Measurements from ENCODE around the gene MYL10. TPM values are rescaled to one million over a fixed set of nuclear protein-coding genes. Genes with fewer than 3 reads are reported as not detected.

MYL10 gene
- total and polyA plus RNA-seq, 8 donors = not detected

GRCh38 chr7:101591504-101591903 is 37.6 kb downstream of the MYL10 start:
- no peaks in the 10 kb centered on the region for H3K36me3 ChIP-seq
- H3K4me1 ChIP-seq = no peaks in the 10 kb centered on the region
- intact Hi-C loops (cut with DNase I; ENCODE audit: low total_unique reads) = no loop called here
- TF ChIP-seq EP300 (IDR thresholded peaks at IDR 0.05) (no peak), CTCF (IDR thresholded peaks at IDR 0.05) (no peak), POLR2A (IDR thresholded peaks at IDR 0.05) (no peak), POLR2AphosphoS5 (IDR thresholded peaks at IDR 0.05) (no peak)
- no peak overlapping the region for H3K27ac ChIP-seq
- no peak overlapping the region for H3K4me3 ChIP-seq
- 84 to 100% (median 96%) methylated on average over 2 of the region's 2 CpGs for WGBS, 5 donors
- H3K9me3 ChIP-seq = no peaks in the 10 kb centered on the region
- no peak for DNase-seq
- H3K27me3 ChIP-seq = no peaks in the 10 kb centered on the region

- intact Hi-C loops (cut with DNase I; ENCODE audit: low total_unique reads) = no loop called here
- TF ChIP-seq POLR2AphosphoS5 (IDR thresholded peaks at IDR 0.05) (no peak), POLR2A (IDR thresholded peaks at IDR 0.05) (no peak), CTCF (IDR thresholded peaks at IDR 0.05) (no peak), EP300 (IDR thresholded peaks at IDR 0.05) (no peak)
- DNase-seq = no peak
- Histone ChIP-seq H3K27me3 (no peaks in the 10 kb centered on the region), H3K36me3 (no peaks in the 10 kb centered on the region), H3K4me1 (peaks cover 0 to 4% (median 0%) of the 10 kb centered on the region in 4 donors), H3K9me3 (no peaks in the 10 kb centered on the region), H3K4me3 (no peak overlapping the region), H3K27ac (no peak overlapping the region)
- 88 to 92% (median 89%) methylated on average over 16 to 18 of the region's 18 CpGs for WGBS, 5 donors
Measured at GRCh38 chr7:101590663-101591435, 38.2 kb downstream of the MYL10 start.

DNA sequence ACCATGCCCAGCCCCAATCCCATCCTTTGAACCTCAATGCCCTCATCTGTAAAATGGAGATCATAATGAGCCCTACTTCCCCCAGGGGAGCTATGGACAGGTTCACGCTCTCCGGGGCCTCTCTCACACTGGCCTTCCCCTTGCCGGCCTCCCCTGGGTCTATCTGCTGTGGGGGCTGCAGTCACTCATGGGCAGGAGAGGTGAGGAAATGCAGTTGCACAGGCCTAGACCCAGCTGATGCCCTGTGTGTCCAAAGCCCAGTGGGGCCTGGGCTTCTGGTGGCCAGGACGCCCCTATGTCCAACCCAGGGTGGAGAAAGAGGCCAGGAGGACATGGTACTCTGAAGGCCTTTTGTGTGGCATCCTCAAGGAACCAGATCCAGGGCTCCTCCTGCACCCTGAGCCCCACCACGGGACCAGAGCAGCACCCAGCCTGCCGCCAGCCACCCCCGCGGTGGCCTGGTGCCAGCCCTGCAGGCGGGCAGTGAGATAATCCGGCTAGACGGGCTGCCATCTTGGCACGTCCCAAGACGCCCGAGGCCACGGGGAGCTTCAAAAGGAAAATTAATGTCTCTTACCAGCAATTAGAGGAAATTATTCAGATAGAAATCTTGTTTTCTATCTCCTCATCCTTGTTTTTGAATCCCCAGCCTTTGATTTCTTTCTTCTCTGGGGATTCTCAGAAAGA is 39.0 kb downstream of the MYL10 start:
- peaks cover 0 to 5% (median 0%) of the 10 kb centered on the region in 4 donors for H3K4me1 ChIP-seq
- H3K27me3 ChIP-seq = no peaks in the 10 kb centered on the region
- TF ChIP-seq CTCF (IDR thresholded peaks at IDR 0.05) (no peak), EP300 (IDR thresholded peaks at IDR 0.05) (no peak), POLR2AphosphoS5 (IDR thresholded peaks at IDR 0.05) (no peak), POLR2A (IDR thresholded peaks at IDR 0.05) (no peak)
- DNase-seq = no peak
- no peak overlapping the region for H3K4me3 ChIP-seq
- no peak overlapping the region for H3K27ac ChIP-seq
- 78 to 81% (median 80%) methylated on average over 15 of the region's 15 CpGs for WGBS, 5 donors
- no peaks in the 10 kb centered on the region for H3K9me3 ChIP-seq
- no peaks in the 10 kb centered on the region for H3K36me3 ChIP-seq
- intact Hi-C loops (cut with DNase I; ENCODE audit: low total_unique reads) = no loop called here

DNA sequence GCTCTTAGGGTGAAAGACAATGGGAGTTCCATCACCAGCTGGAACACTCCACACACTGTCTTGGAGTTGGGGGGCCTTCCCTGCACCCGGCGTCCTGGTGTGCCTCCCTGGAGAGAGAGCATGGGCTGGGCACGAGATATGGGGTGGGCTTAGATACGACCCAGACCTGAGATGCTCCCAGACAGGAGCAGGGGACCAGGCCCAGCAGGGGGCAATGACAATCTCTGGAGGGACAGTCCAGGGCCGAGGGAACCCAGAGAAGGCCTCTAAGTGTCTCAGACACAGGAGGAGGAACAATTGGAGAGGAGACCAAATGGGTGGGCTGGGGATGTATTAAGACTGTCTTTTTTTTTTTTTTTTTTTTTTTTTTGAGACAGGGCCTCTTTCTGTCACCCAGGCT is 40.0 kb downstream of the MYL10 start:
- intact Hi-C loops (cut with DNase I; ENCODE audit: low total_unique reads) = no loop called here
- no peak for DNase-seq
- Histone ChIP-seq H3K9me3 (no peaks in the 10 kb centered on the region), H3K27me3 (no peaks in the 10 kb centered on the region), H3K4me3 (no peak overlapping the region), H3K36me3 (no peaks in the 10 kb centered on the region), H3K27ac (no peak overlapping the region), H3K4me1 (peaks cover 0 to 5% (median 0%) of the 10 kb centered on the region in 4 donors)
- WGBS, 5 donors = 73 to 91% (median 86%) methylated on average over 5 of the region's 5 CpGs
- no peak for TF ChIP-seq CTCF (IDR thresholded peaks at IDR 0.05)
- TF ChIP-seq EP300 (IDR thresholded peaks at IDR 0.05) = no peak
- TF ChIP-seq POLR2A (IDR thresholded peaks at IDR 0.05) = no peak
- no peak for TF ChIP-seq POLR2AphosphoS5 (IDR thresholded peaks at IDR 0.05)
